GM21723 (cell line): ENCODE data around the gene ENTHD1.

ENCODE experiments used
- ATAC-seq: cut with Tn5 transposase; IDR thresholded peaks from one replicate; pipeline ENCODE4 v1.9.1; 2021; ENCODE audit warnings: mild to moderate bottlenecking, moderate library complexity; ENCODE audit not compliant: unreplicated experiment

The ENTHD1 gene

DNA sequence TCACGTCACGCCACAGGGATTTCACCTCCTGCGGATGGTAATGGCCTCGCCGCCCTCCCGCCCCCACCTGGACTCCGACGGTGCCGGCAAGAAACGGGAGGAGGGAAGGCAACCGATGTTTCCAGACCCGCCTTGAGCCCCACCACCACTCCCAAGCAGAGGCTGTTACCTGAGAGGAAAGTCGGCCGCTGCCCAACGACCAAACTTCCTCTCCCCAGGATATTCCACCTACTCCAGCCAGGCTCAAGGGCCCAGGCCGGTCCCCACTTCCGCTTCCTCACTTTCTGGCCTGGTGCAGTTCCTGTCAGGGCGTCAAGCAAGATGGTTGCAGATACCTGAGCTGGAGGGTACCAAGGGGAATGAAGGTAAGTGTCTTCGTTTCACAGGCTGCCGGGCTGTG, at the start of gene ENTHD1:
ENTHD1 (minus strand) TSS at position 235 of the 400 bp plus-strand sequence. CDS start 6,012 bp downstream, outside the sequence.
- no peak for ATAC-seq

GRCh38 chr22:39943337-39943736, 49.8 kb upstream of the ENTHD1 start:
- ATAC-seq = no peak

GRCh38 chr22:39942439-39943230, 49.1 kb upstream of the ENTHD1 start:
- no peak for ATAC-seq

DNA sequence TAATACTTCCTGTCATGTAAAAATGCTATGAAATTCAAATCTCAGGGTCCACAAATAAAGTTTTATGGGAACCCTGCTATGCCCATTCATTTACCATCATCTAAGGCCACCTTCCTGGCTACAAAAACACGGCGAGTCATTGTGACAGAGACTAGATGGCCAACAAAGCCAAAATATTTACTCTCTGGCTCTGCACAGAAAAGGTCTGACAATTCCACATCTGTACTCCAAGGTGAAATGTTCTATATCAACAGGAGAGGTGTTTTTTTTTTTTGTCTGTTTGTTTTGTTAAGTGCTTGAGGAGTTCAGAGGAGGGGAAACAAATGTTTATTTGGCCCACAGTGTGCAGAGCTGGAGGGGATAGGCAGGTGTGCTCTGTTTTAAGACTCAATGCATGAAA, 48.0 kb upstream of the ENTHD1 start:
- ATAC-seq = no peak

DNA sequence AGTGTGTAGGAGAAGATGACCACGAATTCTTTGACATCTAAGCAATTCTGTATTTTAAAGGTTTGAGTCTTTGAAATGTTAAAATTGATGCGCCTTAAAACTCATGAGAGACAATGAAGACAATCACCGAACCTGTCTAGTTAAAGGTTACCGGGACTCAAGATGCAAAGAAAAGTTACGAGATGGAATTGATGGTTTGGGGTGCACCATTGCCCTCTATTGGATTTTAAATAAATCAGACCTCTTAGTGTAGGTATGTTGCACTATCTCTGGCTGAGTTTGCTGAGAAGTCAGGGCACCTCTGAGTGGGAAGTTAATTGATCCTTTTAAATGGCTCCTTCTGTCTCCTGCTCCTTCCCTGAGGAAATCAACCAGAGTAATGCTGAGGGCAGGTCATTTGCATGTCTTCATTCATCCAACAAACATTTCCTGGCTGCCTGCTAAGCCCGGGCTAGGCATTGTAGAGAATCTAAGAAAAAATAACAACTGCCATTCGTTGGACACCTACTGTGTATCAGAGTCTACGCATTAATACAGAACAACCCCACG, 47.3 kb upstream of the ENTHD1 start:
- no peak for ATAC-seq

DNA sequence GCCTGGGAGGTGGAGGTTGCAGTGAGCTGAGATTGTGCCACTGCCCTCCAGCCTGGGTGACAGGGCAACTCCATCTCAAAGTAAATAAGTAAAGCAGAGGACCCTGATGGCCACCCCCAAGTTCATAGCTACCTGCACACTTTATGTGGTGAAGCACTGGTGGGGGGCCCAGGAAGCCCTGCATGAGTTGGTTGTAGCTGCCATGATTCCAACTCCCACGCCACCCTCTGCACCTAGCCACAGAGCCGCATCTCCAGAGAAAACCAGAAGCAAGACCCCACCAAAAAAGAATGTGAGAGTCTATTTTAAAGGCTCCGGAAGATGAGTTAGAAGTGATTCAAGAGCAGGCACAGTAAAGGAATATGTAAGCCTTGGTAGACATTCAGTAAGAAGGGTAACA, 46.3 kb upstream of the ENTHD1 start:
- ATAC-seq = no peak

DNA sequence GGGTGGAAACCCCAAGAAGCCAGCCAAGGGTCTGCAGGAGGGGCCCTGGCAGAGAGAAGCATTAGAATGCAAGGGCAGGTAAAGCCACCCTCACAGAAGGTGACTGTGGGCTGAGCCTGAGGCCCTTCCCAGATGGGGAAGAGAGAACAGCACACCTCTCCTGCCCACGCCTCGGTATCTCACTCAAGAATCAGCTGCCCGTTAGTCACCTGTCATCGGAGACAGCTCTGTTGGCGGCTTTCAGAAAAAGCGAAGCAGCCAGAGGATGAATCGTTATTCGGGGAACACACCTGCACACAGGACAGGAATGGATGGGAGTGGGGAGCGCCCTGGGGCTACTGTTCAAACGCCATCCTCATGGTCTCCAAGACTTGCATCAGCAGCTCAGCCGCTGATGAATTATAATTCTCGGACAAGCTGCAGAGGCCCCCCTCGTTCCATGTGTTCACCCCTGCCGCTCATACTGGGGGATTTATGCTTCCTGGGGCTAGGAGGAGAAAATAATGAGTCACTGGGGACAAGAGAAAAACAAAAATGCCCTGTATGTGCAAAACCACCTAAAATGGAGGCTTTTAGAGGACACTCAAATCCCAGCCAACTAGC, 45.0 kb upstream of the ENTHD1 start:
- no peak for ATAC-seq

DNA sequence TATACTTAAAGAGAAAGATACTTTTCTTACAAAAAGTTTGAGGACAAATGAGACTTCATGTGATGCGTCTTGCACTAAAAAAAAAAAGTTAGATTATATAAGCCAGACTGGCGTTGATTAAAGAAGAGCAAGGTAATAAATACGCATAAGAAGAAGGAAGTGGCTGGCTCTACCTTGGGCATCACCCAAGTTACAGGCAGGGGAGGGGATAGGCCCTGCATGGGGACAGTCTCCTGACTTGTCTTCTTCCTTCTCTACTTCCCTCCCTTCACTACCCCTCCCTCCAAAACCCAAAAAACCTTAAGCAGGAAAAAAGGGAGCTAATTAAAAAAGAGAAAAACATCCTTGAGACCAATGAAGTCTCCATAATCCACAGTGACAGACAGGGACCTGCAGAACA, 44.3 kb upstream of the ENTHD1 start:
- ATAC-seq = no peak

DNA sequence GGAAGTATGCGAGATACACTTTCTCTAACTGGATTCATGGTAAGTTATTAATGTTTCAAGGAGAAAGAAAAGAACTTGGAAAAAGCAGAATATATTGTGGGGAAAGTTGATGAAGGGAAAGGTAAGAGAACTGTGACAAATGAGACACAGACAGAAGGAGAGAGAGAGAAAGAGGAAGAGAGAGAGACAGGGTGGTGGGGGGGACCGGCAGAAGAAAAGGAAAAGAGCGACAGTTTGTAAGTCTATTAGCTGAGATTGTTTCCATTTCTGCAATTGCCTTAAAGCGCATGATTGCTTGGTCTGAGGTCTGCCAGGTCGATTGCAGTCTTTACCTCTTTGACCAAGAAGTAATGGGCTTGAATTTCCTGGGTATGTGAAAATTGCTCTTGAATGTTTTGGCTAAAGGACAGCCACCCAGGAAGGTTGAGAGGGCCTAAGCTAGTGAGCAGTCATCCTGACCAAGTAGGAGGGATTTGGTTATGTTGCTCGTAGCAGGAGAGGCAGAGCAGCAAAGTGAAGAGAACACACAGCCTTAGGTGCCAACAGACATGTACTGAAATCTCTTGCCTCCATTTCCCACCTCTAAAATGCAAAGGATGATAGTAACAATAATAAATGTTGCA, 43.1 kb upstream of the ENTHD1 start:
- no peak for ATAC-seq

DNA sequence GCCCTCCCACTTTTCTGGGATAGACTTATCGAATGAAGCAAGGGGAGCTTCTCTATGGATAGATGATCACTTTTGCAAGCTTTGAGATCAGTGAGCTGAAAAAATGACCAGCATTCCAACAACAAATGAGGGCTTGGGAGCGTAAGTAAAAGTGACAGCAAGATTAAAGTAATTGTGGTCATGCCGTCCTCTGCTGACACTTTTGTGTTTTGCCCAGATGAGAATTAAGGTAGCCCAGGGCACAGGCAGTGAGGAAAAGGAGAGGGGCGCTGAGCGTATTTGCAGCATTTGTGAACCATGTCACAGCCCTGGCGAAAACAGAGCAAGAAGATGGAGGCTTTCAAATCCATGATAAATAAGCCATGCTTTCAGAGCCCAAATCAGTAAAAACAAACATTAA, 42.1 kb upstream of the ENTHD1 start:
- no peak for ATAC-seq

GRCh38 chr22:39935116-39935515, 41.6 kb upstream of the ENTHD1 start:
- ATAC-seq = no peak

DNA sequence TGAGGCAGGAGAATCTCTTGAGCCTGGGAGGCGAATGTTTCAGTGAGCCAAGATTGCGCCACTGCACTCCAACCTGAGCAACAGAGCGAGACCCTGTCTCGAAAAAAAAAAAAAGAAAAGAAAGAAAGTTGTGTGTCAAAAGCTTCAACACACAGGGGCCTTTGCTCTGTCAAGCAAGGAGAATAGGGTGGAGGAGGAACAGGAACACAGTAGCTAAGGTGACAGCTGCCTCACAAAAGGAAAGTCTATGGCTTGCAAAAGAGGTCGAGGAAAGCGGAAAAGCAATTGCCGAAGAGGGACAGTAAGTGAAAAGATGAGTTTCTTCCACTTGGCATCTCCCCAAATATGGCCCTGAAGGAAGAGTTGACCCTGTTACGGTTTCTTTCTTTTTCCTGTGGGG, 40.2 kb upstream of the ENTHD1 start:
- no peak for ATAC-seq

GRCh38 chr22:39932918-39933649, 39.5 kb upstream of the ENTHD1 start:
- no peak for ATAC-seq

DNA sequence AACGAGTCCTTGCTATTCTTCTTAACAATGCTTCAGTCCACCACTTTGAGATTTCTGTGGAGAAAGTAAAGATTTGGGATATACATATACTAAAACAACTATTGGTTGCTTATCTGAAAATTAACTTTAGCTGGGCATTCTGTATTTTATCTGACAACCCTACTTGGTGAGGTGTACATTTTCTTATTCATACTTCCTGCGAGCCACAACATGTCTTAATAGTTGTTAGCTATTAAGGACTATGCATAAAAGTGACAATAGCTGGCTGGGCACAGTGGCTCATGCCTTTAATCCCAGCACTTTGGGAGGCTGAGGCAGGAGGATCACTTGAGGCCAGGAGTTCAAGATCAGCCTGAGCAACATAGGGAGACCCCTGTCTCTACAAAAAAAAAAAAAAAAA, 38.6 kb upstream of the ENTHD1 start:
- no peak for ATAC-seq

DNA sequence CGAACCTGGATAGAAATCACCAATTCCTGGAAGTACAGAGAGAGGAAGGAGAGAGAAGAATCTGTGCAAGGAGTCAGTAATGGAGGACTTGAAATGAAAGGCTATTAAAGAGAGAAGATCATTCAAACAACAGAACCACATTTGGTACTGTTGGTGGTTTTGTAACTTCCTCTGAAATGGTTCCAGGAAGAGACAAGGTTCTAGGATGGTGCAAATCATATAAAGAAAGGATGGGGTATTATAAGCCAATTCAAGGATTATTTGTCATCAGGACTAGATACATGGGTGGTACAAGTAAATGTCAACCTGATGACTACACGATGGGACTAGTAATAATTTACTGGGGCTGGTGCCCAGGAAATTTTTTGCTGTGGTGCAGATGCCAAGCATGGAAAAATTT, 37.7 kb upstream of the ENTHD1 start:
- ATAC-seq = no peak

GRCh38 chr22:39928536-39929520, 35.3 kb upstream of the ENTHD1 start:
- no peak for ATAC-seq

DNA sequence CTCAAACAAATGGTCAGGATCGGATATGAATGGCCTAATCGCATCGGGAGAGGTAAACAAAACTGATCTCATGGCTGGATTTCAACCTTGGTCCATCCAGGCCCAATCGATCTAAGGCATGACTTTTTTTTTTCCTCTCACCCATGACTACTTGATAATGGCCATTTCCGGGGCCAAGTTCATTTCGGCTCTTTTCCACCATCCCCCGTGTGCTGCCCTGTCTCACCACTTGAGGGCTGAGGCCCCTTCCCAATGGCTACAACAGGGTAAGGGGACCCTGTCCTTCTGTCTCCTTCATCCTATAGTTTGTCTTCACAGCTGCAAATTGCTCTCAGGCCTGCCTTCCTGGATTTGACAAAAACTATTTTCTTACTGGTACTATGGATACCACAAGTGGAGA, 34.0 kb upstream of the ENTHD1 start:
- no peak for ATAC-seq

GRCh38 chr22:39926753-39927152, 33.2 kb upstream of the ENTHD1 start:
- no peak for ATAC-seq

DNA sequence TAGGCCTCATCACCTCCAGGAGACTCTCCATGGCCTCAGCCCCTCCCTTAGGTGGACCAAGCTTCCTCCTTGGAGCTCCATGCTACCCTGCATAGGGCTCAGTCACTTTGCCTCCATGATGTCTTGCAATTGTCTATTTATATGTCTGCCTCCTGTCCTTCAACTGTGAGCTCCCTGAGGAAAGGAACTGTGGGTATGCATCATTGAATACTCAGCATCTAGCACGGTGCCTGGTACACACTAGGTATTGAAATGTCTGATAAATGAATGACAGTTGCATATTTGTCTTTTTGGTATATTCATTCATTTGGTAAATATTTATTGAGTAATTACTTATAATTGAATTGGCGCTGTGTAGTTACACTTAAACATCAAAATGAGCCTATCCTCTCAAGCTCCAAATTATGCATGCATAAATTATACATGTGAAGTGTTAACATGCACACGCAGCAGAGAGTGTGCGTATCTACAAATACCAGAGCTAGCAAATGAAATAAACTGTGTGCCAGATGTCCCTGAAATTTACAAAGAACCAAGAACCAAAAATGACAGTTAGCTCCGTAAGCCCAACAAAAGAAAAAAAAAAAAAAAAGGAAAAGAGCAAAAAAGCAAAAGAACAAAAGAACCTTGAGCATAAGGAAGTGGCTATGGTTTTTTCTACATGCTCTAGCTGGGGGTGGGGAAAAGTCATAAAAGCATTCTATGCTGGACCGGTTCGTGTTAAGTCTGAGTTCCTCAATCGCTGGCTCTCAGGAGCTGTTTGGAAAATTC, 32.5 kb upstream of the ENTHD1 start:
- ATAC-seq = no peak
